HAP-1 (cell line): Measurements from ENCODE around the gene EDNRA.

Experiments
- DNase-seq, 2 experiments: peaks; one replicate each; pipeline ENCODE4 v3.0.0-alpha.2; 2016 to 2020; ENCODE audit warnings: low spot score in 2 of 2
- H3K27me3 ChIP-seq: fragments of 250-450 bp; sonication (Bioruptor Pico); 2 replicates; pipeline ENCODE4 v1.5.1; 2020; ENCODE audit warnings: low read depth, mild to moderate bottlenecking, moderate library complexity
- H3K36me3 ChIP-seq: fragments of 250-450 bp; sonication (Bioruptor Pico); replicated peaks from 2 replicates; pipeline ENCODE4 v1.5.1; 2020; ENCODE audit warnings: mild to moderate bottlenecking
- H3K4me1 ChIP-seq: fragments of 250-450 bp; sonication (Bioruptor Pico); 2 replicates; pipeline ENCODE4 v1.5.1; 2020; ENCODE audit warnings: mild to moderate bottlenecking
- H3K4me3 ChIP-seq: fragments of 250-450 bp; sonication (Bioruptor Pico); 2 replicates; pipeline ENCODE4 v1.5.1; 2020; ENCODE audit warnings: mild to moderate bottlenecking, moderate library complexity
- H3K9me3 ChIP-seq: fragments of 250-450 bp; sonication (Bioruptor Pico); 2 replicates; pipeline ENCODE4 v1.5.1; 2020; ENCODE audit warnings: mild to moderate bottlenecking, moderate library complexity
- in situ Hi-C: fragments of 300-500 bp; cut with MboI; formaldehyde crosslinking; loops from 3 replicates; pipeline ENCODE4 v1.14.3; 2020; ENCODE audit warnings: low sequenced_read_pairs, inconsistent platforms, mixed read lengths

EDNRA gene

GRCh38 chr4:147590249-147590920 is 109.5 kb downstream of the EDNRA start:
- Histone ChIP-seq H3K27me3 (no peaks in the 10 kb centered on the region), H3K4me3 (no peak overlapping the region), H3K9me3 (no peaks in the 10 kb centered on the region), H3K4me1 (peaks cover 5% of the 10 kb centered on the region), H3K36me3 (no peaks in the 10 kb centered on the region)
- in situ Hi-C loops: loop anchor here (25.0 kb wide), 2 partner anchors 428 to 578 kb away; no protein-coding TSS in a partner anchor
- DNase-seq: peak; percentile 61 to 80

GRCh38 chr4:147591106-147591505 is 110.2 kb downstream of the EDNRA start:
- H3K36me3 ChIP-seq: no peaks in the 10 kb centered on the region
- no peaks in the 10 kb centered on the region for H3K9me3 ChIP-seq
- H3K4me1 ChIP-seq: peaks cover 5% of the 10 kb centered on the region
- in situ Hi-C loops: loop anchor here (25.0 kb wide), 2 partner anchors 429 to 579 kb away; no protein-coding TSS in a partner anchor
- H3K27me3 ChIP-seq: no peaks in the 10 kb centered on the region; the same call in 1 of the 2 replicates
- H3K4me3 ChIP-seq: no peak overlapping the region
- DNase-seq: no peak

- H3K4me1 ChIP-seq: no peaks in the 10 kb centered on the region
- H3K27me3 ChIP-seq: no peaks in the 10 kb centered on the region; the same call in 1 of the 2 replicates
- no peak for DNase-seq
- no peak overlapping the region for H3K4me3 ChIP-seq
- in situ Hi-C loops: loop anchor here (25.0 kb wide), 2 partner anchors 432 to 582 kb away; no protein-coding TSS in a partner anchor
- no peaks in the 10 kb centered on the region for H3K9me3 ChIP-seq
- no peaks in the 10 kb centered on the region for H3K36me3 ChIP-seq
Observed at GRCh38 chr4:147594107-147594506, 113.2 kb downstream of the EDNRA start.
